SU-DHL-6 (cell line): Measurements from ENCODE around the gene ANAPC4.
"Not testable (repeated sequence)": the region's sequence is repeated elsewhere in the genome, so short reads cannot be mapped to it uniquely, and the experiment has no call there.

Source experiments
- EZH2phosphoT487 ChIP-seq: fragments of 200-600 bp; sonication (generic), shearing (Covaris generic); conservative IDR thresholded peaks from 2 replicates; pipeline ENCODE4 v1.6.1; 2018; ENCODE audit warnings: mild to moderate bottlenecking, antibody characterized with exemption, low read length, moderate library complexity, mixed read lengths
- TF ChIP-seq, protein P1 (sequence below): fragments of 200-600 bp; sonication (generic); IDR thresholded peaks from one replicate; pipeline ENCODE4 v1.5.1; 2017; ENCODE audit warnings: antibody characterized with exemption, mild to moderate bottlenecking, low read length, moderate library complexity; ENCODE audit not compliant: insufficient read depth, poor library complexity, severe bottlenecking

DNA sequence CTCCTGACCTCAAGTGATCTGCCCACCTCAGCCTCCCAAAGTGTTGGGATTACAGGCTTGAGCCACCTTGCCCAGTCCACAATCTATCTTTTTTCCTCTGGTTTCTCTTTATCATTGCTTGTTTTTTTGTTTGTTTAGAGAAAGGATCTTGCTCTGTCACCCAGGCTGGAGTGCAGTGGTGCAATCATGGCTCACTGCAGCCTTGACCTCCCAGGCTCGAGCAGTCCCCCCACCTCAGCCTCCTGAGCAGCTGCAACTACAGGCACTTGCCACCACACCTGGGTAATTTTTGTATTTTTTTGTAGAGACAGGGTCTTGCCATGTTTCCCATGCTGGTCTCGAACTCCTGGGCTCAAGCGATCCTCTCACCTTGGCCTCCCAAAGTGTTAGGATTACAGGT lies 48.6 kb upstream of the ANAPC4 start:
- TF ChIP-seq, protein P1, sequence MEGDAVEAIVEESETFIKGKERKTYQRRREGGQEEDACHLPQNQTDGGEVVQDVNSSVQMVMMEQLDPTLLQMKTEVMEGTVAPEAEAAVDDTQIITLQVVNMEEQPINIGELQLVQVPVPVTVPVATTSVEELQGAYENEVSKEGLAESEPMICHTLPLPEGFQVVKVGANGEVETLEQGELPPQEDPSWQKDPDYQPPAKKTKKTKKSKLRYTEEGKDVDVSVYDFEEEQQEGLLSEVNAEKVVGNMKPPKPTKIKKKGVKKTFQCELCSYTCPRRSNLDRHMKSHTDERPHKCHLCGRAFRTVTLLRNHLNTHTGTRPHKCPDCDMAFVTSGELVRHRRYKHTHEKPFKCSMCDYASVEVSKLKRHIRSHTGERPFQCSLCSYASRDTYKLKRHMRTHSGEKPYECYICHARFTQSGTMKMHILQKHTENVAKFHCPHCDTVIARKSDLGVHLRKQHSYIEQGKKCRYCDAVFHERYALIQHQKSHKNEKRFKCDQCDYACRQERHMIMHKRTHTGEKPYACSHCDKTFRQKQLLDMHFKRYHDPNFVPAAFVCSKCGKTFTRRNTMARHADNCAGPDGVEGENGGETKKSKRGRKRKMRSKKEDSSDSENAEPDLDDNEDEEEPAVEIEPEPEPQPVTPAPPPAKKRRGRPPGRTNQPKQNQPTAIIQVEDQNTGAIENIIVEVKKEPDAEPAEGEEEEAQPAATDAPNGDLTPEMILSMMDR, result not testable (repeated sequence)
- not testable (repeated sequence) for TF ChIP-seq EZH2phosphoT487
